K562 (cell line): ENCODE measurements around the gene ZSWIM4. TPM values are rescaled to one million over a fixed set of nuclear protein-coding genes. Genes with fewer than 3 reads are reported as not detected.

Source experiments
- CREB1 ChIP-seq, 2 experiments: sonication (generic) in 1 of 2; formaldehyde crosslinking in 1 of 2; IDR thresholded peaks; 2 replicates each; pipeline versions ENCODE4 v1.6.1 to v1.8.0; 2012 to 2022; ENCODE audit warnings: inconsistent platforms in 1 of 2, mild to moderate bottlenecking in 1 of 2, missing genetic modification reagents in 1 of 2, moderate library complexity in 1 of 2
- CXXC5 ChIP-seq: fragments of 250-450 bp; sonication (Bioruptor Pico); IDR thresholded peaks from 2 replicates; pipeline ENCODE4 v1.8.0; 2022; ENCODE audit warnings: inconsistent platforms, mild to moderate bottlenecking, moderate library complexity
- E2F5 ChIP-seq: sonication (generic); formaldehyde crosslinking; IDR thresholded peaks from 2 replicates; pipeline ENCODE4 v1.8.0; 2022; ENCODE audit warnings: mild to moderate bottlenecking, missing genetic modification reagents
- FOXO4 ChIP-seq: fragments of 450-650 bp; formaldehyde crosslinking; IDR thresholded peaks from 2 replicates; pipeline ENCODE4 v1.4.0; 2020; ENCODE audit warnings: mild to moderate bottlenecking, moderate library complexity
- GABPB2 ChIP-seq: fragments of 250-450 bp; sonication (Bioruptor Pico); conservative IDR thresholded peaks from 2 replicates; pipeline ENCODE4 v1.5.1; 2021; ENCODE audit warnings: mild to moderate bottlenecking
- GTF2E2 ChIP-seq: fragments of 200-800 bp; sonication (Bioruptor generic); IDR thresholded peaks from 2 replicates; pipeline ENCODE4 v1.6.1; 2016; ENCODE audit warnings: missing genetic modification characterization, missing compliant biosample characterization
- HIVEP1 ChIP-seq: fragments of 250-450 bp; sonication (Bioruptor Pico); IDR thresholded peaks from 2 replicates; pipeline ENCODE4 v1.4.0; 2020; ENCODE audit warnings: mild to moderate bottlenecking
- HMG20B ChIP-seq: fragments of 250-450 bp; sonication (Bioruptor Pico); IDR thresholded peaks from 2 replicates; pipeline ENCODE4 v1.5.0; 2021; ENCODE audit warnings: mild to moderate bottlenecking
- MAFK ChIP-seq: IDR thresholded peaks from 2 replicates; pipeline ENCODE4 v1.6.1; 2011; ENCODE audit warnings: low read length, improper control_type of control experiment
- MTA1 ChIP-seq: fragments of 450-650 bp; IDR thresholded peaks from 2 replicates; pipeline ENCODE4 v1.6.1; 2017; ENCODE audit warnings: borderline replicate concordance
- NFE2 ChIP-seq: IDR thresholded peaks from 2 replicates; pipeline ENCODE4 v1.6.1; 2014; ENCODE audit warnings: antibody characterized with exemption, low read depth
- NONO ChIP-seq, 2 experiments: fragments of 200-400 bp in 1 of 2; fragments of 450-650 bp in 1 of 2; formaldehyde crosslinking in 1 of 2; IDR thresholded peaks; 2 replicates each; pipeline ENCODE4 v1.6.1; 2017; ENCODE audit warnings: low read depth in 2 of 2, mild to moderate bottlenecking in 2 of 2, moderate library complexity in 2 of 2, low read length in 1 of 2
- RBM22 ChIP-seq: fragments of 200-400 bp; formaldehyde crosslinking; IDR thresholded peaks from 2 replicates; pipeline ENCODE4 v1.6.1; 2018; ENCODE audit warnings: low read length, low read depth; ENCODE audit not compliant: poor library complexity, severe bottlenecking
- RCOR1 ChIP-seq, 2 experiments: IDR thresholded peaks; 2 replicates each; pipeline ENCODE4 v1.6.1; 2012; ENCODE audit warnings: low read depth in 2 of 2, low read length in 2 of 2, borderline replicate concordance in 1 of 2, improper control_type of control experiment in 1 of 2
- SFPQ ChIP-seq: fragments of 200-400 bp; formaldehyde crosslinking; IDR thresholded peaks from 2 replicates; pipeline ENCODE4 v1.6.1; 2017; ENCODE audit warnings: mild to moderate bottlenecking, low read depth, low read length, moderate library complexity
- SMC3 ChIP-seq: conservative IDR thresholded peaks from 2 replicates; pipeline ENCODE4 v1.6.1; 2011; ENCODE audit warnings: low read depth, low read length, improper control_type of control experiment; ENCODE audit not compliant: insufficient read depth
- TFE3 ChIP-seq: fragments of 450-650 bp; formaldehyde crosslinking; IDR thresholded peaks from 2 replicates; pipeline ENCODE4 v1.4.0; 2020; ENCODE audit warnings: mild to moderate bottlenecking, mixed read lengths
- ZFX ChIP-seq: sonication (generic); formaldehyde crosslinking; IDR thresholded peaks from 2 replicates; pipeline ENCODE4 v1.8.0; 2022; ENCODE audit warnings: mild to moderate bottlenecking, missing genetic modification reagents, moderate library complexity
- ZNF347 ChIP-seq: fragments of 450-650 bp; formaldehyde crosslinking; IDR thresholded peaks from 2 replicates; pipeline ENCODE4 v1.4.0; 2020; ENCODE audit warnings: low read depth, mild to moderate bottlenecking, moderate library complexity
- ZNF445 ChIP-seq: fragments of 250-450 bp; sonication (Bioruptor Pico); IDR thresholded peaks from 2 replicates; pipeline ENCODE4 v1.4.0; 2020; ENCODE audit warnings: low read depth, mild to moderate bottlenecking, moderate library complexity
- ZNF780A ChIP-seq: fragments of 250-450 bp; sonication (Bioruptor Pico); IDR thresholded peaks from 2 replicates; pipeline ENCODE4 v1.5.0; 2021; ENCODE audit warnings: mild to moderate bottlenecking
- polyA plus RNA-seq, 8 experiments: library from polyadenylated mRNA; depleted of rRNA in 4 of 8; stranded (reverse) in 5 of 8; unstranded in 3 of 8; fragments of >200 nt; fragmentation: Nextera tagmentation in 2 of 8; fragmentation: Illumina TruSeq in 1 of 8; extraction: Ambion mirVana in 2 of 8; extraction: Trizol in 1 of 8; gene quantifications; 2 replicates each; pipeline versions ENCODE4 v1.2.1 to v1.2.3, GENCODE V29; 2011 to 2014; ENCODE audit warnings: inconsistent platforms in 1 of 8, missing spikeins in 1 of 8
- total RNA-seq, 7 experiments: library from RNA; depleted of rRNA in 6 of 7; stranded (reverse); fragments of >200 nt in 6 of 7; fragmentation: Illumina TruSeq in 2 of 7; extraction: Trizol in 2 of 7; gene quantifications; 2 replicates each; pipeline versions ENCODE4 v1.2.1 to v1.2.3, GENCODE V29; 2011 to 2021; ENCODE audit warnings: low replicate concordance in 1 of 7

The ZSWIM4 gene
- total and polyA plus RNA-seq, 9 of the 15 experiments (the other 6 are each of a cell fraction or from before 2014, with no cell fraction given): 0.25 to 3.7 (median 0.79) TPM; not detected in 2

- TF ChIP-seq FOXO4 (CRISPR knock-in tag): 0 out of 2 replicates have a peak, but pooled peaks have one; percentile 9
- 0 out of 2 replicates have a peak, but pooled peaks have one; percentile 6 for TF ChIP-seq SMC3
- no peak for TF ChIP-seq ZNF780A (CRISPR knock-in tag)
- TF ChIP-seq GABPB2 (CRISPR knock-in tag): no peak
- TF ChIP-seq ZNF347 (CRISPR knock-in tag): no peak
- TF ChIP-seq CXXC5 (CRISPR knock-in tag): peak; percentile 84
- 0 out of 2 replicates have a peak, but pooled peaks have one; percentile 4 for TF ChIP-seq ZFX
- TF ChIP-seq TFE3 (CRISPR knock-in tag): no peak
- no peak for TF ChIP-seq E2F5 (CRISPR knock-in tag)
- peak; percentile 32; the same call in 1 of the 2 replicates for TF ChIP-seq CREB1 (IDR thresholded peaks at IDR 0.05)
- TF ChIP-seq CREB1 (CRISPR knock-in tag; IDR thresholded peaks at IDR 0.05): no peak
- TF ChIP-seq MTA1: no peak
- TF ChIP-seq RCOR1 (IDR thresholded peaks at IDR 0.05; ENCODE audit: borderline replicate concordance in 1 of 2, low read depth in 2 of 2, low read length in 2 of 2): peak; percentile 54 to 95; a peak in 3 of 4 replicates
- no peak for TF ChIP-seq HIVEP1 (CRISPR knock-in tag)
- no peak for TF ChIP-seq HMG20B (CRISPR knock-in tag)
- no peak for TF ChIP-seq RBM22
- TF ChIP-seq MAFK: no peak
- TF ChIP-seq NONO (IDR thresholded peaks at IDR 0.05; ENCODE audit: low read depth in 2 of 2, low read length in 1 of 2): peak in 1 of 2 experiments; percentile 64; a peak in 2 of 4 replicates
- no peak for TF ChIP-seq ZNF445 (CRISPR knock-in tag)
- TF ChIP-seq SFPQ: no peak
- peak; percentile 98 for TF ChIP-seq GTF2E2 (tag)
- TF ChIP-seq NFE2: no peak
Measured at GRCh38 chr19:13847407-13848339, 52.4 kb downstream of the ZSWIM4 start (continued).
